ENCODE measurements around the gene MKI67. TPM values are rescaled to one million over a fixed set of nuclear protein-coding genes. Genes with fewer than 3 reads are reported as not detected.
A peak's percentile ranks its signal among the peaks of the same experiment; 100 is the strongest.

Gene MKI67
- total and polyA plus RNA-seq, 2 of the 13 experiments (the other 11 are each of a cell fraction or from before 2014, with no cell fraction given), result 6.7 to 22.9 TPM

DNA sequence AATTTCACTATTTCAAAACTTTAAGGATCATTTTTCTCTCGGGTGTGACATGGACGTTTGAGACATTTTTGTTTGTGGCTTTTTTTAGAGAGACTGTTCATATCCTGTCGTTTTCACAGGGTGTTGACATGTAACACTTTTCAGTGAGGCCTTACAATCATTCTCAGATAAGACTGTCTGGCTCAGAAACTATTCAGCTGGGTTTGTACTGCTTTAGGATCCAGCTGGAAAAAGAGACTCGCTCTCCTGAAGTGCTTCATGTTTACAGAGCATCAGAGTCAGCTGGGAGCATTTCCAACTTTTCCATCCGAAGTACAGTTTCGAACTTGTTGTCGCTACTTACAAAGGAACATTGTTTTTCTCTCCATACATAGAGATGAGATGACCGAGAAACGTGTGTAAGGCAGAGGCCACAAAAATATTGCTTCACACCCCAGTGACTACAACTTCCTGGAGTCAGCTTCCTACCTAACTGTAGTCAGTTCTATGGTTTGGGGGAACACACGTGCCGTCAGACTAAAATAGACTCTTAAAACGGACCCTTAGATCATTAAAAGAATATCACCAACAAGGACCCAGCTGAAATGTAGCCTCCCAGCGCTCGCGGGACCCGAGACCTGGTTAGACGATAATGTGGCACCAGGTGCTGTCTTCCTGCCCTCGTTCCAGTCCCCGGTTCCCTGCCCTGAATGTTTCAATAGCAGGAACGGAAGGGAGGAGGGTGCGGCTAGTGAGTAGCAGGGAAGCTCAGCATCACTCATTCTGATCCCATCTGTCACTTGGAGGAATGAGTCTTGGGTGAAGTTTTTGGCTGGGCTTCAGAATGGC, 78.0 kb downstream of the MKI67 start:
- WGBS (ENCODE audit: low lambda C conversion rate), result 29% methylated on average over 21 of the region's 21 CpGs
- ChIA-PET CTCF (ENCODE audit: low intra/inter-chr PET ratio, low total read pairs) (no interaction called here), POLR2A (no interaction called here)
- no TSS peak for BruUV-seq (replicated peaks)
- in situ Hi-C loops (cut with HindIII; ENCODE audit: extremely low pct_ligation_motif_present, low pct_unique_long_range_greater_than_20kb) (no loop called here), intact Hi-C loops (cut with micrococcal nuclease; ENCODE audit: unreplicated experiment) (no loop called here)
- Histone ChIP-seq H3K27ac (ENCODE audit: extremely low read length, insufficient read depth, low read length) (no peak overlapping the region), H3K36me3 (replicated peaks in 1 of 2; ENCODE audit: control insufficient read depth in 1 of 2, insufficient read depth in 2 of 2, low read length in 2 of 2) (no peaks in the 10 kb centered on the region), H3K9me3 (ENCODE audit: low read length) (no peaks in the 10 kb centered on the region), H3K4me1 (ENCODE audit: insufficient read depth, low read length) (peaks cover 13% of the 10 kb centered on the region), H4K20me1 (ENCODE audit: insufficient read depth, low read length) (no peaks in the 10 kb centered on the region), H3K9ac (ENCODE audit: insufficient read depth, low read depth, low read length) (no peak overlapping the region), H3K27me3 (ENCODE audit: control insufficient read depth in 1 of 2, insufficient read depth in 2 of 2, low read length in 2 of 2) (peaks cover 6 to 49% of the 10 kb centered on the region in 2 experiments; a peak in 4 of 5 replicates), H2AFZ (ENCODE audit: low read length) (no peak overlapping the region), H3K4me3 (replicated peaks in 1 of 3; ENCODE audit: insufficient read depth in 1 of 3, low read depth in 2 of 3, low read length in 3 of 3) (no peak overlapping the region), H3K4me2 (ENCODE audit: low read depth, low read length) (0 out of 2 replicates have a peak overlapping the region, but pooled peaks have one; percentile 14), H3K79me2 (ENCODE audit: insufficient read depth, low read length) (no peaks in the 10 kb centered on the region)
- DNase-seq (ENCODE audit: low spot score) (peak; percentile 45), ATAC-seq (peak; percentile 41; the same call in 2 of the 3 replicates), FAIRE-seq (no peak)
- TF ChIP-seq BHLHE40 (IDR thresholded peaks at IDR 0.05; ENCODE audit: low read length), result peak; percentile 45
- no peak for TF ChIP-seq ZNF788 (CRISPR knock-in tag; IDR thresholded peaks at IDR 0.05; ENCODE audit: borderline replicate concordance)
- no peak for TF ChIP-seq PLRG1 (conservative IDR thresholded peaks at IDR 0.05)
- TF ChIP-seq CEBPG (CRISPR knock-in tag; IDR thresholded peaks at IDR 0.05), result peak; percentile 56
- TF ChIP-seq CEBPB (IDR thresholded peaks at IDR 0.05; ENCODE audit: borderline replicate concordance, low read depth, low read length), result peak; percentile 68; the same call in 1 of the 2 replicates
- TF ChIP-seq, protein P1, sequence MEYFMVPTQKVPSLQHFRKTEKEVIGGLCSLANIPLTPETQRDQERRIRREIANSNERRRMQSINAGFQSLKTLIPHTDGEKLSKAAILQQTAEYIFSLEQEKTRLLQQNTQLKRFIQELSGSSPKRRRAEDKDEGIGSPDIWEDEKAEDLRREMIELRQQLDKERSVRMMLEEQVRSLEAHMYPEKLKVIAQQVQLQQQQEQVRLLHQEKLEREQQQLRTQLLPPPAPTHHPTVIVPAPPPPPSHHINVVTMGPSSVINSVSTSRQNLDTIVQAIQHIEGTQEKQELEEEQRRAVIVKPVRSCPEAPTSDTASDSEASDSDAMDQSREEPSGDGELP (IDR thresholded peaks at IDR 0.05; ENCODE audit: borderline replicate concordance, low read depth), result peak; percentile 60; the same call in 1 of the 2 replicates
- no peak for TF ChIP-seq ZNF552 (CRISPR knock-in tag; IDR thresholded peaks at IDR 0.05; ENCODE audit: borderline replicate concordance)
- TF ChIP-seq HES4 (CRISPR knock-in tag; IDR thresholded peaks at IDR 0.05; ENCODE audit: borderline replicate concordance), result no peak
- TF ChIP-seq ZBTB14 (CRISPR knock-in tag; IDR thresholded peaks at IDR 0.05), result no peak
